ENCODE data around the gene CHST13. TPM values are rescaled to one million over a fixed set of nuclear protein-coding genes. Genes with fewer than 3 reads are reported as not detected.

The CHST13 gene
- total RNA-seq, 1 donor from 2014 or later: 0.60 TPM

DNA sequence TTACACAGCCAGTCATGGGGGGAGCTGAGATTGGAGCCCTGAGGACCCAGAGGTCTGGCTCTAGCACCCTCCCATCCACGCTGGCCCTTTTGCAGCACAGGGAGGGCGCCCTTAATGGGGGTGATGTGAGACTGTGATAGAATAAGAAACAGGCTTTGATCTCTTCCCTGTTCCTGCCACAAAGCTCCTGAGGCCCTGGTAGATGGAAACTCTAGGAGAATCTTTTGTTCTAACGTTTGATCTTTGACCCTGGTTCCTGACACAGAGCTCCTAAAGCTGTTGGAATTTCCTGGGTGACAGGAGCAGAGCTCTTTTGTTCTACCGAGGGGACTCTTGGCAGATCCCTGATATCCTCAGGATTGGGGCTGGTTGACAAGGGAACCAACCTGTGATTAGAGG lies 5.2 kb upstream of the CHST13 start:
- DNase-seq (ENCODE audit: missing footprints): no peak
- intact Hi-C loops (cut with DNase I): no loop called here
- ATAC-seq: no peak

DNA sequence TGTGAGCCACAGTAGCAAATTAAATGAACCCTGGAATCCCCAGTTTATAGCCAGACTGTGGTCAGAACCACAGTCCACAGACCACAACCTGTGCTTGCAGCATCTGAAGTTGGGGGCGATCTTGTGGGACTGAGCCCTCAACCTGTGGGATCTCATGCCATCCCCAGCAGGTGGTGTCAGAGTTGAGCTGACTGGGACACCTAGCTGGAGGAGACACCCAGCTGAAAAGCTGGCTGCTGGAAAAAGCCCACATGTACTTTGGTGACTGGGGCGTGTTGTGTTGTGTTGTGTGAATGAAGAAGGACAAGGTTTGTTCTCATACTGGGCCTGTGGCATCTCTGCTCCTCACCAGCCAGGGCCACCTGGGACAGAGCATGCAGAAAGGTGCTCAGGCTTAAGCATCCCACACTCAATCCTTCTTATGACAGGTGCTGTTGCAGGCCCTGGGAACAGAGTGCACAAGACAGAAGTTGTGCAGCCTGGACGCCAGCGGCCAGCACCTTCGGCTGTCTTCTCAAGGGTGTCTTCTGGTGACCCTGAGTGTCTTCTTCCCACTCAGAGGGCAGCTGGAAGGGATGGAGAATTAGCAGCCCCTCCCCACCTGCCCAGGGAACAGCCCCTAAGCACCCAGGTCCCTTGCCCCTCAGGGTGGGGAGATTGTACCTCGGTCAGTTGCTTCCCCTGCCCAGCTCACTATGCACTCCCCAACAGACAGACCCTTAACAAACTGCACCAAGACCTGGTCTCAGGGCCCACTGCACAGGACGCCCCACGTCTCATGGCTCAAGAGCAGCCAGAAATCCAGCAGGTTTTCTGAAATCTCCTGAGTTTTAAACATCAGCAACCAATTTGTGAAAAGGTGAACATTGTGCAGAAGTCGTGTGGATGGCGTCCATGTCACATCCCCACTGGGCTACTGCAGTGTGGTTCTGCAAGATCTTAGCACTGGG lies 4.2 kb upstream of the CHST13 start:
- no peak for DNase-seq (ENCODE audit: missing footprints)
- ATAC-seq: no peak
- intact Hi-C loops (cut with DNase I): loop anchor here (5.0 to 10.0 kb wide), 3 partner anchors 53 to 938 kb away; partner anchors contain the start of gene TXNRD3

DNA sequence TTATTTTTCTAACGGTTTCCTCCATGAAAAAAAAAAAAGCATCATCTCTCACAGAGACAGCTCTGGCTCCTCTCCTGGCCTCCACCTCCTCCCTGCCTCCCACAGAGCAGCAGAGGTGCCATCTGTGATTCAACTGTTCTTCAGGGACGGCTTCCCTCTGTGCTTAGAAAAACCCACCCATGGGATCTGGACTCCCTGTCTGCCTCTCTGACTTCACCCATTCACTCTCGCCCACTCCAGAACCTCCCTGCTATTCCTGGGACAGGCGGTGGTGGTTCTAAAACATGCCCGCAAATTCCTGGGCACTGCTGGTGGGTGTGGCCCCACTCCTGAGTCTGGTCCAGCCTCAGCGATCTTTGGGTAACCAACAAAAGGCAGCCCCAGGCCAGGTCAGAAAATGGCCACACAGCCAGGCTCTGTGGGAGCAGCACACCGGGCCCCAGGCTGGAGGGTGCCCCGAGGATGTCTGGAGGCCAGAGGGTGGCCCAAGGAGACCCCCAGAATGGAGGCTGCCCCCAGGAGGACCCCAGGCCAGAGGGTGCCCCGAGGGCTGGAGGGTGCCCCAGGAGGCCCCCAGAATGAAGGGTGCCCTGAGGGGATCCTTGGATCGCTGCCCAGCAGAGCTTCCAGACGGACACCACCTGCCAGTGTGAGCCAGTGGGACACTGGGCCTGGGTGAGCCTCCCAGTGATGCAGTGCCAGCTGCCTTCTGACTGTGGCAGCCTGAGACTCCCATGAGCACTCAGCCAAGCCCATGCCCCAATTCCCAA lies 2.6 kb upstream of the CHST13 start:
- DNase-seq (ENCODE audit: missing footprints) (no peak), ATAC-seq (no peak)
- intact Hi-C loops (cut with DNase I): loop anchor here (5.0 to 10.0 kb wide), 3 partner anchors 51 to 936 kb away; partner anchors contain the start of gene TXNRD3

DNA sequence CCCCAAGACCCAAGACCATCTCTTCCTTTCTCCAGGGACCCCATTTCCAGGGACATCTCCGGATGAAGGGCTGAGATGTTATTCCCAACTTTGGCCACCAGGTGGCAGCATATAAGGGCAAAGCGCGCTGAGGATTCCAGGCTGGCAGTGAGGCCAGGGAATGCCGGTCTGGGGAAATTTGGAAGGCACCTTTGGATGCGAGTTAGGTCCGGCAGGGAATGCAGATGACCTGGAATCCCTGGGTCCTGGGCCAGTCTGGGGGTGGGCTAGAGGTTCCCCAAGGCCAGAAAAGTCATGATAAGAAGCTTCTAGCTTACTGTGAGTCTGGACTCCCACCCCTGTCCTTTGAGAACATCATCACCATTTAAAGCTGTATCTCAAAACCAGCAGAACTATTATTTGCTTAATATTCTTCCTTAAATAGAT lies 1.6 kb upstream of the CHST13 start:
- intact Hi-C loops (cut with DNase I): loop anchor here (2.0 to 10.0 kb wide), 4 partner anchors 50 to 1022 kb away; partner anchors contain the start of gene TXNRD3
- ATAC-seq (no peak), DNase-seq (ENCODE audit: missing footprints) (peak; percentile 75)

GRCh38 chr3:126524429-126524988 lies 554 bp downstream of the CHST13 start:
- ATAC-seq (peak; percentile 26), DNase-seq (ENCODE audit: missing footprints) (peak; percentile 80)
- intact Hi-C loops (cut with DNase I): loop anchor here (5.0 to 10.0 kb wide), 3 partner anchors 48 to 933 kb away; partner anchors contain the start of gene TXNRD3

DNA sequence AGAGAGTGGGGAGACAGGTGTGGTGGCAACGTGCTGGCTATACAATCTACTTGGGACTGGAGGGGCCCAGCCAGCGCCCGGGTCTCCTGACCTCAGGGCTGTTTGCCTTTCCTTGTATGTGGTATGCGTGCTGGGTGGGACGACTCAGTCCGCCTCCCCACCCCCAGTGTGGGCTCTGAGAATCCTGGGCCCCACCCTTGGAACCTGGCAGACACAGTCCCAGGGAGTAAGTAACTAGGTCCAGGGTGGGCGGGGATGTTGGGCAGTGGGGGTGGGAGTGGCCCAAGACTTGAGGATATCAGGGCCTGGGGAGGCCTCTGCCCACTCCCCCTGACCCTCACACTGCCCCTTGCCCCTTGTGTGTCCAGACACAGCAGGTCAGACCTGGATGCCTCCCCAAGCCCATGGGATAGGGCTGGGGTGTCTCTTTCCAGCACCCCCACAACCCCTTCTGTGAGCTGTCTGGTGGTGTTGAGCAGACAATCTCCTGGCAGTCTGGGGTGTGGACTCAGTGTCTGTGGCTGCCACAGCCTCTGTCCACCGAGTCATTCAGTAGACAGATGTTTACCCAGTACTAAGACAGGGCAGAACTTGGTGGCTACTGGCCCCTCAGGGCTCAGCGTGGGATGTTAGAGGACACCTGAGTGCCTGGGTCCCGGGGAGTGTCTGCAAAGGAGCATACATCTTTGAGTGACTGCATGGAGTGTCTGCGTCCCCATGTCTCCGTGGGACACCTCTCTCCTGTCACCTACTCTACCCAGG lies 1.3 kb downstream of the CHST13 start:
- intact Hi-C loops (cut with DNase I): loop anchor here (10.0 kb wide), 1 partner anchor 130 kb away; the partner anchor contains the start of gene TXNRD3
- DNase-seq (ENCODE audit: missing footprints) (no peak), ATAC-seq (no peak)

DNA sequence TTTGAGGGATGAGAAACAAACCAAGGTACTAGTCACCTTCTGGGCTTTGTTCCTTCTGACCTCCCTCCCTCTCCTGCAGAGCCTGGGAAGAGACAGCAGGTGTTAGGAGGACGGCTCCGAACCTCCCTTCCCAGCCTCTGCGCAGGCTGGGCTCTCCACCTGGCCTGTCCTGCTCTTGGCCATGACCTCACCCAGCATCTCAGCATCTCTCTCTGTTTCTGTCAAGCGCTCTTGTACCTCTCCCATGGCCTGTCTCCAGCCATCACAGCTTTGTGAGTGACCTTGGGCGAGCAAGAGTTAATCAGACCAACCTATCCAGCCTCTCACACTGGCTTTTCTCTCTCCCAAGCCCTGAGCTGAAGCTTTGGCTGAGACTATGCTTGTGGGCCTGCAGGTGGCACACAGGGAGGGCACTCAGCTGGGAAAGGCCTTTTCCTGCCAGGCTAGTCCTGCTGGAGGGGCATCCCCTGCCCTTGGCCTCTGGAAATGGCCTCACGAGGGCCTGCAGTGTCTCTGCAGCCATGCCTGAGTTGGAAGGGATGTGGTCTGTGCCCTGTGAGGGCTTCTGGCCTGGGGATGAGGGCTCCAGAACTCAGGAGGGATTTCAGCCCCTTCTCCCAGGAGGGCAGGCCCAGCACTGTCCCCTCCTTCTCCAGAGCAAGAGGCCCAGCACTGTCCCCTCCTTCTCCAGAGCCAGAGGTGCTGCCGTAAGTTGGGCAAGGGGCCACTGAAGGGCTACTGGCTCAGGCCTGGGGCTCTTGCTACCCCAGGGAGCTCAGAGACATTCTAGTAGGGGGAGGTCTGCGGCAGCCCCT lies 2.1 kb downstream of the CHST13 start:
- intact Hi-C loops (cut with DNase I): loop anchor here (10.0 kb wide), 1 partner anchor 129 kb away; the partner anchor contains the start of gene TXNRD3
- DNase-seq (ENCODE audit: missing footprints): no peak

GRCh38 chr3:126526668-126527005 lies 2.7 kb downstream of the CHST13 start:
- intact Hi-C loops (cut with DNase I): loop anchor here (10.0 kb wide), 1 partner anchor 128 kb away; the partner anchor contains the start of gene TXNRD3
- ATAC-seq: no peak
- DNase-seq (ENCODE audit: missing footprints): no peak

More for the DNA sequence above, 2.1 kb downstream of the CHST13 start:
- no peak for ATAC-seq

- ATAC-seq (no peak), DNase-seq (ENCODE audit: missing footprints) (no peak)
- intact Hi-C loops (cut with DNase I): loop anchor here (10.0 kb wide), 1 partner anchor 128 kb away; the partner anchor contains the start of gene TXNRD3
Measured at GRCh38 chr3:126527006-126527405, 3.1 kb downstream of the CHST13 start.

DNA sequence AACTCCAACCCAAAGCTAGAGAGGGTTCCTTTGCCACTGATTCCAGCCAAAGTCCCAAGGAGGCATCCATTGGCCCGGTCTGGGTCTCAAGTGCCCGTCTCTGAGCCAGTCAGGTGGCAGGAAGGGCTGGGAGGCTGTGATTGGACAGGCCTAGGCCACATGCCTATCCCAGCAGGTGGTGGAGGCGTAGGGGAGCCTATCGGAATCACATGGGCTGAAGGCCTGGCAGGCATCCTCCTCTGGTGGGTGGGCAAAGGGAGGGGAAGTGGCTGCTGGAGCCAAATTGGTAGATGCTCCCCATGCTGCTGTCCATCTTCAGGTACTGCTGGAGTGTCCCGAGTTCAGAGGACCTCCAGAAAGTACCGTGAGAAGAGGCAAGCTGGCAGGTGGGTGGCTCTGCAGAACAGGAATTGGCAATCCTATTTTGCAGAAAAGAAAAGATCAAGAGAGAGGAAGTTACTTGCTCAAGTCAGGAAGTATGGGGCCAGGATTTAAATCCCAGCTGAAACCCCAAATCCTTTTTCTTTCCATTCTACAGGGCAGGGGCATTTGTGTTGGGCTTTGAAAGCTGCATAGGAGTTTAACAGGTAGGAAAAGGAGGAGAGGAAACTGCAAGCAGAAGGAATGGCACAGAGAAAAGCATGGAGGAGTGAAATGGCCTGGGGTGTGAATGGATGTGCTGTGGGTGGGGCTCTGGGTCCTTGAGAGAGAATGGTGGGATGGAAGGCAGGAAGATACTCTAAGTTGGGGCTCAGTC lies 3.7 kb downstream of the CHST13 start:
- intact Hi-C loops (cut with DNase I): loop anchor here (10.0 kb wide), 1 partner anchor 127 kb away; the partner anchor contains the start of gene TXNRD3
- no peak for DNase-seq (ENCODE audit: missing footprints)
- no peak for ATAC-seq

DNA sequence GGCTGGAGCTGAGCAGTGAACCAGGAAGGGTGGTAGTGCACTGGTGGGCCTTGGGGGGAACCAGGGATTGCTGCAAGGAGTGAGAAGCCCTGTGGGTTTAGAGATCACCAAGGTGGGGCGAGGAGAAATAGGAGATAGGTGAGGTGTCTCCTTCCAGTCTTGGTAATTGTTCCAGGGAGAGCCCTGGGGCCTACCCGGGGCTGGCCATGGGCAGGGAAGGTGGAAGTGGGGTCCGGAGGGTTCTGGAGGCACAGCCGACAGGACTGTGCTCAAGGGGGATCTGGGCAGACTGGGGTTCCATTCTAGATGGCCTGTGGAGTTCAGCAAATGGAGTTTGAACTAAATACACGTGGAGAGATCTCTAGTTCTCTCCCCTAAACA lies 4.5 kb downstream of the CHST13 start:
- ATAC-seq: no peak
- no peak for DNase-seq (ENCODE audit: missing footprints)
- intact Hi-C loops (cut with DNase I): loop anchor here (10.0 kb wide), 1 partner anchor 126 kb away; the partner anchor contains the start of gene TXNRD3

DNA sequence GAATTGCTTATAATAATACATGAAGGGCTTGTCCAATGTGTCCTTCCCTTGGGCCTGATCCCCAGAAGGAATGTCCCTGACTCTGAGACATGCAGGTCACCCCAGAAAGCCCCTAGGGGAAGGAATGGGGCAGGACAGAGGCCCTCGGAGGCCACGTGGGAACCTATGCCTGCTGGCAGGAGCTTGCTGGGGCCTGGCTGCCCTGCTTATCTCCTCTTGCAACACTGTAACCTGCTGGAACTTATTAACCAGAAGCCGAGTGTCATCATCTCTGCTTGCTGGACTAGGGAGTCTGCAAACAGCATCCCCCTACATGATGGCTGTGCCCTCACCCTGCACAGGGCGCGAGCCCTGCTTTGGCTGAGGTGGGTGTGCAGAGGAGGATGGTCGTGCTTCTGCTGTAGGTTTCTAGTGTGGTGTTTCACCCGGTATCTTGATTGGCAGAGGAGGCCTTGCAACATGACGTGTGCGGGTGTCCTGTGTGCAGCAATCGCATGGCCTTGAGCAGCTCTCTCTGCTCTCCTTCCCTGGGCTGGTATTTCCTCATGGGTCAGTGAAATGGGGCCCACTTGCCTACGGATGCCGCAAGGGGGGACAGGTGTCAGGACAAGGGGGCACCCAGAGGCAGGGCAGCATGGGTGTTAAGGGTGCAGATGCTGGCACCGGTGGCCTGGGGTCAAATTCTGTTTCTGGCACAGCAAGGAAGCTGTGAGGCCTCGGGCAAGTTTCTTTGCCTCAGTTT lies 5.0 kb downstream of the CHST13 start:
- DNase-seq (ENCODE audit: missing footprints) (no peak), ATAC-seq (peak; percentile 62)
- intact Hi-C loops (cut with DNase I): loop anchor here (10.0 kb wide), 1 partner anchor 126 kb away; the partner anchor contains the start of gene TXNRD3

- intact Hi-C loops (cut with DNase I): loop anchor here (10.0 kb wide), 1 partner anchor 125 kb away; the partner anchor contains the start of gene TXNRD3
- no peak for DNase-seq (ENCODE audit: missing footprints)
- ATAC-seq: no peak
Measured at GRCh38 chr3:126529585-126530170, 5.7 kb downstream of the CHST13 start.

DNA sequence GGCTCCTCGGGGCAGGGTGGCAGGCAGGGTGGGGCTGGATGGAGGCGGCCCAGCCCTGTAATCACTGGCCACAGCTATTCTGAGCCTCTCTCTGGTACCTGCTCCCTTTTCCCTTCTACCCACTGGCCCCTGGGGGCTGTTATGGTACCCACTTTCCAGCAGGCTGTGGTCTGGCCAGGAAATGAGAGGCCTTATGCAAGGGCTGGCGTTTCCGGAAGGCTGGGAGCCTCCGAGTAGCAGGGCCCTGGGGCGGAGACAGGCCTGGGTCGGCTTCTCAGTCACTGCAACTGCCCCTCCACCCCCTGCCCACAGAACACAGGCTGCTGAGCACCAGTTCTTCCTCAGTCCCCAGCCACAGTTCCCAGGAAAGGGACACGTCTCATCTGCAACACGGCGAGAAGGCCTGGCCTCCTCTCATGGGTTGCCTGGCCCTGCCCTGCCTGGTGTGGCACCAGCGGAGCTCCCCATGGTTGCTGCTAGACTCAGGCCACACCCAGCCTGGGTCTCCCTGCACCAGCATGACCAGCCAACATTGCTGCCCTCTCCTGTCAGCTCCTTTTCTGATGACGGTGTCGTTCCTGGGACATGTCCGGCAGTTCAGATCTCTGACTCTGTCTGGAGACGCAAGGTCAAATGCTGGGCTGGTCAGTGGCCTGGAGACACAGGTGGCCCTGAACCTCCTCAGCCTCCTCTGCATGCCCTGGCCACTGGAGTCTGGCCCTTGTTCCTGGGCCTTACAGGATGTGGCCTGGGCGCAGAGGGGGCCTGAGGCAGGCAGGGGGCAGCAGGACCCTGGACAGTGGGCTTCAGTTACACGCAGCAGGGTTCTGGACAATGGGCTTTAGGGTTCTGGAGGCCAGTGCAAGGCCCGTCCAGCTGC lies 6.5 kb downstream of the CHST13 start:
- peak; percentile 56 for ATAC-seq
- peak; percentile 89 for DNase-seq (ENCODE audit: missing footprints)
- intact Hi-C loops (cut with DNase I): no loop called here

DNA sequence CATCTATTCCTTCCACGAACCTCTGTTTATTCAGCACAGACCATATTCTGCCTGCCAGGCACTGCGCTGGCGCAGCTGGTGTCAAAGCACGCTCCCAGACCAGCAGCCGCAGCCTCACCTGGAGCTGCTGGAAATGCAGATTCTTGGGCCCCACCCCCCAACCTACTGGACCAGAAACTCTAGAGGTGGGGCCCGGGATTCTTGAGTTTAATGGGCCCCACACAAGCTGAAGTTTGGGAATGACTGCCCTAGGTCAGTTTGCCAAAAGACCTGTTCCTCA lies 7.0 kb downstream of the CHST13 start:
- DNase-seq (ENCODE audit: missing footprints) (no peak), ATAC-seq (no peak)
- intact Hi-C loops (cut with DNase I): no loop called here
